HG03469 (cell line): ENCODE results near the gene NDRG3.

Source experiments
- ATAC-seq: cut with Tn5 transposase; IDR thresholded peaks from one replicate; pipeline ENCODE4 v1.9.1; 2021; ENCODE audit warnings: mild to moderate bottlenecking, moderate library complexity, moderate number of reproducible peaks; ENCODE audit not compliant: unreplicated experiment

Gene NDRG3

DNA sequence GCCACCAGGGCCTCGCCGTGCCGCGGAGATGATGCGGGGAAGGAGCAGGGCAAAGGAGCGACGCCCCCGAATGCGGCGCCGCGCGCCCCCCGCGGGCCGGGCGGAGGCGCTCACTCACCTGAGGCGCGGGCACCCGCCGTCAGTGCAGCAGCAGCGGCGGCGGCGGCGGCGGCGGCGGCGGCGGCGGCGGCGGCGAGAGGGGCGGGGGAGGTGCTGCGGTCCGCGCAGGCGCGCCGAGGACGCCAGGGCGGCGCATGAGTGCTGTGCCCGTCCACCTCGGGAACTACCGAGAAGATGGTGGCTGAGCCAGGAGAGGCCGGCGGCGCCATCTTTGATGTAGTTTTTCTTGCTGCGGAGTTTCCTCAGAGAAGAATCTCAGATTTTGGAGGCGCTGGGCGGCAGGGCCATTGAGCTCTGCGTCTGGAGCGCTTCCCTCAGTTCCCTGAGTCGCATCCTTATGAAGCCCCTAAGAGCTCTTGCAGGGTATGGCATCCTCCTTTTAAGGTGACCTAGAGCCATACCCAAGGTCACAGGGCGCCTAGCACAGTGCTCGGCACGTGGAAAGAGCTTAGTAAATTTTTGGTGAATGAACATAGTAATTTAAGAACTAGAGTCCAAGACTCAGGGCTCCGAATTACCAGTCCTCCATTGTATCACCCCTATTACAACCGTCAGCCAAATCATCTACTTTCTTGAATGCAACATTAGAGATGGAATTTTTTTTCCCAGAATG lies at the start of gene NDRG3:
TSS of gene NDRG3 (minus strand) at position 164 of the 733 bp plus-strand sequence. CDS start 24,355 bp downstream, outside the sequence.
- ATAC-seq = peak; percentile 80

DNA sequence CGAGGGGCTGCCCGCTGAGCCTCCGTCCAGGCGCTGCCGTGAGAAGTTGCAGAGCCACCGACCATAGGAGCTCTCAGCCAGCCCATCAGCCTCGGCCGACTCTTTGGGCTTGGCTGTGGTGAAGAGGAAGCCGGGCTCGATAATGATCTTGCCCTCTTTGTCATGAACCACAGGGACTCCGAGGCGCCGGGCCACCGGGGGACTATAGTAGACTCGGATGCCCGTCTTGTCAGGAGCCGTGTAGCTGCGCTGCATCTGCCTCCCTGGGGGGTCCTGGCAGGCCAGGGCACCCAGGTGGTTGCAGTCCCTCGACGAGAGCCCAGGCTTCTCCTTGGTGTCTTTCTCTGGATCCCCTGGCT lies 48.2 kb upstream of the NDRG3 start:
- ATAC-seq = no peak

DNA sequence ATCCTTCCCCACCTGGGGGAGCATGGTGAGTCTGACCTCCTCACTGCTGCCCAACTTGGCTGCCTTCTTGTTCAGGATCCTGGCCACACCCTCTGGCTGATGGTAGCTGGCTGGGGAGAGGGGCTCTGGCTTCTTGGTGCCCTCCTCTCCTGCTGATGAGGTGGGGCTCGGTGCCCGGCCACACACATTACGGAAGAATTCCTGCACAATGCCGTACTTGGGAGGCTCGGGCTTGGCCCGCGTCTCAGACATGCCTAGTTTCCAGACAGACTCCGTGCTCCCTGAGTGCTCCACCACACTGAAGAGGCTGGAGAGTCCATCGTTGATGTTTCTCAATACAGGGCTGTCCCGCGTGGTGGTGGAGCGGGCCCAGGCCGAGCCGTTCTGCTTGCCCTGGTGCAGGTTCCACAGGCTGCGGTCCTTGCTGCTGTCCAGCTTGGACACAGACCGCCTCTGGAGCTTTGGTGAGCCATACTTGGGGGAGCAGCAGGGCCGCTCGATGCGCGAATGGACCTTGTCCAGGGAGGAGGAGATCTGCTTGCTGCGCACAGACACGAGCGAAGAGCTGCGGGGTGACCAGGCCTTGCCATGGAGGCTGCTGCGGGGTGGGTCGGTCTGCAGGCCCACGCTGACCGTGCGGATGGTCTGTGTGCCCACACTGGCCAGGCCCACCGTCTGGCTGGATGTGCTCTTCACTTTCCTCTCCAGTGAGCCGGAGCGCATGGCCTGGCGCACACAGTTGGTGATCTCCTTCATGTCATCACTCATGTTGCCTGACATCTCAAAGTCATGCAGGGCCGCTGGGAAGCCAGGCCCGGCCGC lies 47.6 kb upstream of the NDRG3 start:
- ATAC-seq = no peak

- no peak for ATAC-seq
These were observed 46.5 kb upstream of the NDRG3 start for GRCh38 chr20:36792422-36792821.

GRCh38 chr20:36791862-36792261 lies 46.0 kb upstream of the NDRG3 start:
- no peak for ATAC-seq

GRCh38 chr20:36786663-36787062 lies 40.8 kb upstream of the NDRG3 start:
- ATAC-seq = no peak

GRCh38 chr20:36786246-36786645 lies 40.4 kb upstream of the NDRG3 start:
- ATAC-seq = no peak

DNA sequence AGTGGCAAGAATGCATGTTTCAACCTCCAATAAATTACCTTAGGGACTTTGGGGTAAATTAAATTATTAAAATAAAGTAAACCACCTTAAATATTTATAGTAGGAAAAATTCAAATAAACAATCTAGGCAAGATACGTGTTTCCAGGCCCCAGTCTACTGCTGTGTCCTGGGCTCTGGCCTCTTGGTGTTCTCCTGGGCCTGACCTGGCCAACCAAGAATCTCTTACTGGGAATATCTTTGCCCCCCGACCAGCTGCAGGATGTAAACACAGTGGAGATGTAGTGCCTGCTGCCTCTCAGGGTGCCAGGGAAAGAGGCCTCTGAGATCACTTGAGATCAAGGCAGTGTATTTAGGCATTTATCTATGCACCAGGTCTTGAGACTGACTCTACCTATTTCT lies 39.4 kb upstream of the NDRG3 start:
- no peak for ATAC-seq

DNA sequence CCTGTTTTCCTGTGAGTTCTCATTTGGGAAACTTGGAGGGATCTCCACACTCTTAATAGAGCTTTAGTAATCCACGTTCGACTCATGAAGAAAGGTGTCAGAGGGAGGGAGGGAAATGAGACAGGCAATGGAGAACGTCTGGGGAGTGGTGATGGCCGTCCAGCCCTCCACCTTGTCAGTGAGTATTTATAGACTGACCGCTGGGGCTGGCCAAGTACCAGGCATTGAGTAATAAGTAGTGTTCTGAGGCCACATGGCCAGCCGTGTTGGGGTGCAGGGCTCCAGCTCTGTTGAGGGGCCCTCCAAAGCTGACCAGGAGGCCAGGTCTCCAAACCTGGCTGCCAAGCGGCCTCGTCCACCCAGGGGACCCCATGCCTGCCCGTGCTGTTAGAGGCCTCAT lies 39.0 kb upstream of the NDRG3 start:
- no peak for ATAC-seq

- ATAC-seq = no peak
These were observed 38.2 kb upstream of the NDRG3 start for GRCh38 chr20:36784116-36784515.

DNA sequence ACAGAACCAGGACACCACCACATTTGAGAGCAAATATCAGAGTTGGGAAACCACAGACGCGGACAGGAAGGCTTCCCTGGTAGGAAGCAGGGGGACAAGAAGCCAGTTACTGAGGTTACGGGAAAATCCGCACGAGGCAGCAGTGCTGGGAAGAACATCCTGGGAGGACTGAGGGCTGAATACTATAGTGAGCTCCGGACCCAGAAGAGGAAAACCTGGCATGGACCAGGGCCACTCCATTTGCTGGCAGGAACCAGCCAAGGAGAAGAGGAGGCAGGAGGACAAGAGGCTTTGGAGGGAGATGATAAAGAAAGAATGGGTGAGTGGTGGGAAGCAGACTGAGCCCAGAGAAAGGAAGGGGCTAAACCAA lies 33.8 kb upstream of the NDRG3 start:
- no peak for ATAC-seq

- ATAC-seq = no peak
These were observed 33.2 kb upstream of the NDRG3 start for GRCh38 chr20:36778831-36779655.

DNA sequence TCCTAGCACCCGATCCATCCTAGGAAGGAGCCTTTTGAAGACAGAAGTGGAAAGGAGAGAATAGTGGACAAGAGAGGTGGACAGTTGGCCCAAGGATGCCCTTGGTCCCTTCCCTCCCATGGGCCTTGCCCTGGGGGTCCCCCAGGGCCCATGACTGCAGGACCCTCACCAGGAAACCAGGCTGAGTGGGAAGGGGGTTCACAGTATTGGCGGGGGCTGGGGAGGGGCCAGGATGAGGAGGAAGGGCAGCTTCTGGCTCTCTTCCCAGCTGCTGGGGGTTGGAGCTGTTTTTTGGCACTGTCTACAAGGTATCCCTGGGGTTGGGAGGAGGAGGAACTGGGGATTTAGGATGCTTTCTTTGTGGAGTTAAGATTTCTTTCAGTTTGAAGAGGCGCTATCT lies 31.7 kb upstream of the NDRG3 start:
- ATAC-seq = no peak

- no peak for ATAC-seq
These were observed 31.3 kb upstream of the NDRG3 start for GRCh38 chr20:36777167-36777566.

GRCh38 chr20:36775826-36776225 lies 29.9 kb upstream of the NDRG3 start:
- no peak for ATAC-seq

GRCh38 chr20:36775196-36775595 lies 29.3 kb upstream of the NDRG3 start:
- ATAC-seq = no peak

DNA sequence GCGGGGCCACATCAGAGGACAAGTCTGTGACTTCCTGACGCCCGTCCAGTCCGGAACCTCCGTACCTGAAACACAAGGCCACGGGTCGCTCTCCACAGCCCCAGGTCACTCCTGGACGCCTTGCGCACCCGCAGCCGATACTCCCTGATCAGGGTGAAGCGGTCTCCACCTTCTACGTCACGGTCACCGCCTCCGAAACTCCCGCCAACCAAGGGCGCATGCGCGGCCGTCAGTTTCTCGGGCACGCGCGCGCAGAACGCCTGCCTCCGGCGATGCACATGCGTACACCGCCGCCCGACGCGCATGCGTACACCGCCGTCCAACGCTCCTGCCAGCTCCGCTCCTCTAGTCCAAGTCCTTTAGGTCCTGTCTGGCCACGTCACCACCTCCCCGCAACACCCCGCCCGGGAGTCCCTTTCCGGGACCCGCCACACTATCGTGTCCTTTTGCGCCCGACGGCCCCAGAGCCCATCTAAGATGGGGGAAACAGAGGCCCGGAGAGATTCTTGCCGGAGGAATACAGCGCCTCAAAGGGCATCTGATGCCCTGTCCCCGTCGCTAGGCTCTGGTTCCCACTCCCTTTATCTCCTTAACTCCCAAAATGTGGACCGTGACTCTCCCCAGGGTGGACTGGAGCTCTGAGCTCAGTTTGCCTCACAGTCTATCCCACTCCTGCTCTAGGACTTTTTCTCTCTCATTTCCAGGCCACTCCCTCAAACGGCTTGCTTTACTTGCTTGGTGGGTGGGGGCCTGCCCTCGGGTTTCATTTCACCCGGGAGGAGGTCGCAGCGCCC lies 27.9 kb upstream of the NDRG3 start, which contains the start of gene DSN1:
TSS of gene DSN1 (minus strand) at position 167 of the 794 bp plus-strand sequence. CDS start 2,305 bp downstream, outside the sequence.
- ATAC-seq = peak; percentile 71

- ATAC-seq = no peak
These were observed 27.3 kb upstream of the NDRG3 start for GRCh38 chr20:36773107-36773596.

- no peak for ATAC-seq
These were observed 24.8 kb upstream of the NDRG3 start for GRCh38 chr20:36770680-36771079.

GRCh38 chr20:36768768-36769430 lies 23.0 kb upstream of the NDRG3 start:
- ATAC-seq = no peak
